Smooth muscle cell (in vitro differentiated cells): ENCODE data around the gene PHF21B. TPM values are rescaled to one million over a fixed set of nuclear protein-coding genes. Genes with fewer than 3 reads are reported as not detected.
"Not testable (repeated sequence)": the region's sequence is repeated elsewhere in the genome, so short reads cannot be mapped to it uniquely, and the experiment has no call there.

Source experiments
- DNase-seq: peaks from one replicate; lab custom pipeline; 2025; ENCODE audit not compliant: unreplicated experiment; lab: John Stamatoyannopoulos, UW
- H2AFZ ChIP-seq: fragments of 200-600 bp; sonication (generic); 2 replicates; pipeline ENCODE4 v1.6.0; 2016; ENCODE audit warnings: antibody characterized with exemption, low read depth, mild to moderate bottlenecking
- H3F3A ChIP-seq: fragments of 200-600 bp; sonication (generic); 2 replicates; pipeline ENCODE4 v1.6.0; 2017; ENCODE audit warnings: antibody characterized with exemption, low read depth
- H3K27ac ChIP-seq: fragments of 200-600 bp; sonication (generic); 2 replicates; pipeline ENCODE4 v1.5.1; 2016; ENCODE audit warnings: low read depth, mild to moderate bottlenecking
- H3K27me3 ChIP-seq: fragments of 200-600 bp; sonication (generic); 2 replicates; pipeline ENCODE4 v1.6.1; 2016; ENCODE audit warnings: low read depth, mild to moderate bottlenecking
- H3K36me3 ChIP-seq: fragments of 200-600 bp; sonication (generic); 2 replicates; pipeline ENCODE4 v1.5.1; 2016; ENCODE audit warnings: low read depth
- H3K4me1 ChIP-seq: fragments of 200-600 bp; sonication (generic); 2 replicates; pipeline ENCODE4 v1.5.1; 2016; ENCODE audit warnings: low read depth
- H3K4me2 ChIP-seq: fragments of 200-600 bp; sonication (generic); 2 replicates; pipeline ENCODE4 v1.6.0; 2016; ENCODE audit warnings: mild to moderate bottlenecking
- H3K4me3 ChIP-seq: fragments of 200-600 bp; sonication (generic); 2 replicates; pipeline ENCODE4 v1.5.1; 2016; ENCODE audit warnings: mild to moderate bottlenecking
- H3K79me2 ChIP-seq: fragments of 200-600 bp; sonication (generic); 2 replicates; pipeline ENCODE4 v1.6.0; 2016; ENCODE audit warnings: low read depth, mild to moderate bottlenecking
- H3K9ac ChIP-seq: fragments of 200-600 bp; sonication (generic); 2 replicates; pipeline ENCODE4 v1.6.0; 2016; ENCODE audit warnings: low read depth
- H3K9me3 ChIP-seq: fragments of 200-600 bp; sonication (generic); replicated peaks from 2 replicates; pipeline ENCODE4 v1.5.1; 2016; ENCODE audit warnings: low read depth
- H4K20me1 ChIP-seq: fragments of 200-600 bp; sonication (generic); 2 replicates; pipeline ENCODE4 v1.6.0; 2016; ENCODE audit warnings: low read depth
- CTCF ChIP-seq: fragments of 200-600 bp; sonication (generic); IDR thresholded peaks from 2 replicates; pipeline ENCODE4 v1.5.1; 2017; ENCODE audit warnings: borderline replicate concordance, mild to moderate bottlenecking, antibody characterized with exemption; ENCODE audit not compliant: insufficient read depth, poor library complexity, severe bottlenecking
- WGBS: methylation state at CpG from one replicate; pipeline ENCODE4 v1.1.7; 2016; ENCODE audit warnings: low lambda C conversion rate; 5-methylcytosine and 5-hydroxymethylcytosine counted together
- polyA plus RNA-seq: library from polyadenylated mRNA; unstranded; fragments of >200 nt; fragmentation: Nextera tagmentation; extraction: Ambion mirVana; gene quantifications from 2 replicates; pipeline ENCODE4 v1.2.1, GENCODE V29; 2016
- total RNA-seq: library from RNA; depleted of rRNA; stranded (reverse); fragments of >200 nt; gene quantifications from 2 replicates; pipeline ENCODE4 v1.2.3, GENCODE V29; 2014

Gene PHF21B
- total and polyA plus RNA-seq, 2 experiments from 2014 or later: 0.13 TPM

DNA sequence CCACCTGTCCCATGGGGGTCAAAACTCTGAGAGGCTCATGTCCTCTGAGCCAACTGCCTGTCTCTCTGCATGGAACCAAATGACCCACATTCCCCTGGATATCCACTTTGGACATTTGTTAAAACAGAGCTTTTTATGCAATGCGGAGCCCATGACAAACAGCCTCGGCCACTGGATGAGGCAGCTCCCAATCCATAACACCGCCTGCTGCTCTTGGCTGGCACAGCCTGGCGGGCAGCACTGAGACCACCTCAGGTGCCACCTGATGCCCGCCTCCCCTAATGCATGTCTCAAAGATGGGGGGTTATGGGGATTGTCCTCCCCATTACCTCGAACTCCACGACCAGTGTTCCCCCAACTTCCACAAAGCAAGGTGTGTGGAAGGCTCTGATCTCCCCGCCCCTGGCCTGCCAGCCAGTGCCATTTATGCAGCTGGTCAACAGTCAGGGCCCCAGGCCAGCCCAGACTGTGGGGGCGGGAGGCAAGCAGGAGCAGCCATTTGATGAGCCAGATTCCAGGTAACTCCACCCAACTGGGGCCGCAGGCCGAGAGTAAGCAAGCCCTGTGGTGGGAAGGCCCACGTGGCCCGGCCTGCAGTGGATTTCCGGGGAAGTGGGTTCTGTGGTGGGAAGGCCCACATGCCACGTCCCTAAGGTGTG is 84.2 kb downstream of the PHF21B start:
- Histone ChIP-seq H3K36me3 (no peaks in the 10 kb centered on the region), H2AFZ (no peak overlapping the region), H3K27me3 (no peaks in the 10 kb centered on the region), H3K9me3 (no peaks in the 10 kb centered on the region), H3K4me3 (no peak overlapping the region), H3F3A (no peaks in the 10 kb centered on the region), H3K79me2 (no peaks in the 10 kb centered on the region), H4K20me1 (no peaks in the 10 kb centered on the region), H3K9ac (no peak overlapping the region), H3K4me2 (no peak overlapping the region), H3K4me1 (no peaks in the 10 kb centered on the region), H3K27ac (no peak overlapping the region)
- DNase-seq: no peak
- WGBS: 94% methylated on average over 15 of the region's 15 CpGs
- no peak for TF ChIP-seq CTCF

DNA sequence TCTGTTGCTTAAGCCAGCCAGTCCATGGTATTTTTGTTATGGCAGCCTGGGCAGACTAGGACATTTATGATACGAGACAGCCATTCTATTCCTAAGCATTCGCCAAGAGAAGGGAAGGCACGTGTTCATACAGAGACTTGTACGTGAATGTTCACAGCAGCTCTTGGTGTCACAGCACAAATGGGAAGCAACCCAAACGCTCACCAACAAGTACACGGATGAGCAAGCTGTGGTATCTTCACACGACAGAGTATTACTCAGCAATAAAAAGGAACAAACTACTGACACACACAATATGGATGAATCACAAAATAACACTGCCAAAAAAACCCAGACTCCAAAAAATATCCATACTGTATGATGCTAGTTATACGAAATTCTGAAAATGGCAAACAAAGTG is 85.1 kb downstream of the PHF21B start:
- H3K9ac ChIP-seq: no peak overlapping the region
- 98% methylated on average over 8 of the region's 8 CpGs for WGBS

GRCh38 chr22:44924098-44924497 is 85.7 kb downstream of the PHF21B start:
- Histone ChIP-seq H3K27ac (no peak overlapping the region), H4K20me1 (no peaks in the 10 kb centered on the region), H3K79me2 (no peaks in the 10 kb centered on the region), H3K4me1 (no peaks in the 10 kb centered on the region), H3F3A (no peaks in the 10 kb centered on the region), H3K4me3 (no peak overlapping the region), H3K4me2 (no peak overlapping the region), H3K9me3 (no peaks in the 10 kb centered on the region), H3K9ac (no peak overlapping the region), H3K36me3 (no peaks in the 10 kb centered on the region), H2AFZ (no peak overlapping the region), H3K27me3 (no peaks in the 10 kb centered on the region)
- no peak for TF ChIP-seq CTCF
- WGBS: 89% methylated on average over 5 of the region's 5 CpGs
- no peak for DNase-seq

More for the DNA sequence above, 85.1 kb downstream of the PHF21B start:
- no peak overlapping the region for H3K4me2 ChIP-seq
- no peak overlapping the region for H3K27ac ChIP-seq
- no peaks in the 10 kb centered on the region for H3K4me1 ChIP-seq
- no peak overlapping the region for H2AFZ ChIP-seq
- no peak overlapping the region for H3K4me3 ChIP-seq
- no peak for DNase-seq
- no peaks in the 10 kb centered on the region for H3F3A ChIP-seq
- H4K20me1 ChIP-seq: no peaks in the 10 kb centered on the region
- no peak for TF ChIP-seq CTCF
- no peaks in the 10 kb centered on the region for H3K9me3 ChIP-seq
- H3K27me3 ChIP-seq: no peaks in the 10 kb centered on the region
- H3K79me2 ChIP-seq: no peaks in the 10 kb centered on the region
- H3K36me3 ChIP-seq: no peaks in the 10 kb centered on the region

DNA sequence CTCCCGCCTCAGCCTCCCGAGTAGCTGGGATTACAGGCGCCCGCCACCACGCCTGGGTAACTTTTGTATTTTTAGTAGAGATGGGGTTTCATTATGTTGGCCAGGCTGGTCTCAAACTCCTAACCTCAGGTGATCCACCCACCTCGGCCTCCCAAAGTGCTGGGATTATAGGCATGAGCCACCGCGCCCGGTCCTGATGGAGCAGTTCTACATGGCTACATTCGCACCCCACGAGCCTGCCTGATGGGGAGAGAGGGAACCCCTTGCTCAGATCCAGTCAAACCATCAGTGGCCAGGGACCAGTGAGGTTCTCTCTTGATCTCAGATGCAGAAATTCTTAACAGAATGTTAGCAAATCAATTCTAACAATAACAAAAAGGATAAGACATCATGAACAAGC is 88.0 kb downstream of the PHF21B start:
- DNase-seq, H3K4me3 ChIP-seq, H3K9ac ChIP-seq, H3K4me2 ChIP-seq, H3K4me1 ChIP-seq, H3K9me3 ChIP-seq, H3K27ac ChIP-seq, H3K36me3 ChIP-seq, H4K20me1 ChIP-seq, H3F3A ChIP-seq, H3K79me2 ChIP-seq, H2AFZ ChIP-seq, H3K27me3 ChIP-seq: not testable (repeated sequence)
- 89% methylated on average over 11 of the region's 11 CpGs for WGBS
